Astrocyte (in vitro differentiated cells and primary cell): ENCODE results near the gene ZDHHC8. TPM values are rescaled to one million over a fixed set of nuclear protein-coding genes. Genes with fewer than 3 reads are reported as not detected.
A peak's percentile ranks its signal among the peaks of the same experiment; 100 is the strongest.

Experiments used
- DNase-seq: peaks from one replicate; pipeline ENCODE4 v3.0.0-alpha.2; 2010; ENCODE audit warnings: low read depth
- FAIRE-seq: peaks from 2 replicates; lab custom pipeline; 2011; peaks lifted over from hg19 to GRCh38; lab: Jason Lieb, UNC
- H2AFZ ChIP-seq: 2 replicates; pipeline ENCODE4 v1.6.0; 2012; ENCODE audit warnings: low read depth, low read length, inconsistent platforms
- H3K27ac ChIP-seq: 2 replicates; pipeline ENCODE4 v1.5.1; 2011; ENCODE audit warnings: low read depth, low read length, inconsistent platforms
- H3K27me3 ChIP-seq: 2 replicates; pipeline ENCODE4 v1.6.0; 2011; ENCODE audit warnings: low read length, inconsistent platforms; ENCODE audit not compliant: insufficient read depth
- H3K36me3 ChIP-seq: 2 replicates; pipeline ENCODE4 v1.5.1; 2011; ENCODE audit warnings: low read length, inconsistent platforms; ENCODE audit not compliant: insufficient read depth
- H3K4me1 ChIP-seq: 2 replicates; pipeline ENCODE4 v1.5.1; 2011; ENCODE audit warnings: low read length, inconsistent platforms; ENCODE audit not compliant: insufficient read depth
- H3K4me2 ChIP-seq: 2 replicates; pipeline ENCODE4 v1.6.0; 2012; ENCODE audit warnings: low read length, inconsistent platforms
- H3K4me3 ChIP-seq: 2 replicates; pipeline ENCODE4 v1.5.1; 2011; ENCODE audit warnings: low read depth, mild to moderate bottlenecking, low read length, inconsistent platforms; ENCODE audit not compliant: insufficient read depth
- H3K79me2 ChIP-seq: 2 replicates; pipeline ENCODE4 v1.6.0; 2012; ENCODE audit warnings: mild to moderate bottlenecking, low read length, inconsistent platforms; ENCODE audit not compliant: insufficient read depth
- H3K9ac ChIP-seq: 2 replicates; pipeline ENCODE4 v1.6.0; 2012; ENCODE audit warnings: mild to moderate bottlenecking, low read length, inconsistent platforms
- H3K9me3 ChIP-seq: 2 replicates; pipeline ENCODE4 v1.5.1; 2012; ENCODE audit warnings: low read depth, mild to moderate bottlenecking, low read length, inconsistent platforms; ENCODE audit not compliant: insufficient read depth
- H4K20me1 ChIP-seq: 2 replicates; pipeline ENCODE4 v1.6.0; 2012; ENCODE audit warnings: low read length, inconsistent platforms; ENCODE audit not compliant: insufficient read depth
- H3K27ac Mint-ChIP-seq: one replicate; pipeline ENCODE4 v1.8.0; 2021; ENCODE audit warnings: mild to moderate bottlenecking, mixed read lengths; ENCODE audit not compliant: unreplicated experiment
- H3K27me3 Mint-ChIP-seq: one replicate; pipeline ENCODE4 v1.8.0; 2021; ENCODE audit warnings: low read depth, mixed read lengths; ENCODE audit not compliant: unreplicated experiment
- H3K36me3 Mint-ChIP-seq: one replicate; pipeline ENCODE4 v1.8.0; 2021; ENCODE audit warnings: low read depth, mixed read lengths; ENCODE audit not compliant: unreplicated experiment
- H3K4me1 Mint-ChIP-seq: one replicate; pipeline ENCODE4 v1.8.0; 2021; ENCODE audit warnings: low read depth, mixed read lengths; ENCODE audit not compliant: unreplicated experiment
- H3K4me3 Mint-ChIP-seq: one replicate; pipeline ENCODE4 v1.8.0; 2021; ENCODE audit warnings: mild to moderate bottlenecking, moderate library complexity, mixed read lengths; ENCODE audit not compliant: unreplicated experiment
- H3K9me3 Mint-ChIP-seq: one replicate; pipeline ENCODE4 v1.8.0; 2021; ENCODE audit warnings: mild to moderate bottlenecking, mixed read lengths; ENCODE audit not compliant: unreplicated experiment
- CTCF ChIP-seq: IDR thresholded peaks from 2 replicates; pipeline ENCODE4 v1.5.1; 2011; ENCODE audit warnings: low read depth, mild to moderate bottlenecking, inconsistent platforms, low read length, moderate library complexity; ENCODE audit not compliant: insufficient read depth
- EZH2 ChIP-seq: IDR thresholded peaks from 2 replicates; pipeline ENCODE4 v1.6.1; 2012; ENCODE audit warnings: mild to moderate bottlenecking, low read length, inconsistent platforms; ENCODE audit not compliant: insufficient read depth
- total RNA-seq: library from RNA; stranded (reverse); gene quantifications from 2 replicates; pipeline ENCODE4 v1.2.1, GENCODE V29; 2021

ZDHHC8 gene
- total RNA-seq, 1 donor from 2014 or later = 88.3 TPM

GRCh38 chr22:20110359-20110985 is 21.1 kb upstream of the ZDHHC8 start:
- no peak overlapping the region for H3K9ac ChIP-seq
- H3K4me3 Mint-ChIP-seq = no peak overlapping the region
- DNase-seq (no peak), FAIRE-seq (no peak)
- no peak overlapping the region for H3K4me2 ChIP-seq
- no peaks in the 10 kb centered on the region for H3K4me1 ChIP-seq
- H2AFZ ChIP-seq = no peak overlapping the region
- no peak overlapping the region for H3K27ac Mint-ChIP-seq
- no peaks in the 10 kb centered on the region for H3K4me1 Mint-ChIP-seq
- peaks cover 13% of the 10 kb centered on the region for H3K36me3 Mint-ChIP-seq
- H3K9me3 ChIP-seq = no peaks in the 10 kb centered on the region
- no peaks in the 10 kb centered on the region for H3K9me3 Mint-ChIP-seq
- H3K27me3 ChIP-seq = no peaks in the 10 kb centered on the region
- H3K27ac ChIP-seq = no peak overlapping the region
- no peak for TF ChIP-seq EZH2
- no peak for TF ChIP-seq CTCF
- no peak overlapping the region for H3K4me3 ChIP-seq
- H3K27me3 Mint-ChIP-seq = no peaks in the 10 kb centered on the region
- H3K36me3 ChIP-seq = peaks cover 46% of the 10 kb centered on the region
- peaks cover 80% of the 10 kb centered on the region for H4K20me1 ChIP-seq
- peaks cover 31% of the 10 kb centered on the region for H3K79me2 ChIP-seq

GRCh38 chr22:20111045-20111688 is 20.4 kb upstream of the ZDHHC8 start:
- no peak overlapping the region for H3K27ac ChIP-seq
- no peak overlapping the region for H3K27ac Mint-ChIP-seq

More at GRCh38 chr22:20111045-20111688, 20.4 kb upstream of the ZDHHC8 start:
- peaks cover 37% of the 10 kb centered on the region for H3K79me2 ChIP-seq
- peaks cover 73% of the 10 kb centered on the region for H4K20me1 ChIP-seq
- Mint-ChIP-seq H3K27me3 (no peaks in the 10 kb centered on the region), H3K4me1 (no peaks in the 10 kb centered on the region), H3K36me3 (peaks cover 12% of the 10 kb centered on the region), H3K9me3 (no peaks in the 10 kb centered on the region), H3K4me3 (no peak overlapping the region)
- H3K36me3 ChIP-seq = peaks cover 43% of the 10 kb centered on the region
- TF ChIP-seq EZH2 = no peak
- peak; percentile 48 for TF ChIP-seq CTCF
- H3K4me2 ChIP-seq = no peak overlapping the region
- no peak overlapping the region for H2AFZ ChIP-seq
- H3K4me1 ChIP-seq = peaks cover 4% of the 10 kb centered on the region
- no peaks in the 10 kb centered on the region for H3K9me3 ChIP-seq
- FAIRE-seq (no peak), DNase-seq (peak; percentile 11)
- no peak overlapping the region for H3K4me3 ChIP-seq
- no peak overlapping the region for H3K9ac ChIP-seq
- H3K27me3 ChIP-seq = no peaks in the 10 kb centered on the region
